Vagina (tissue), 2 donors: Measurements from ENCODE around the gene FGFR3. TPM values are rescaled to one million over a fixed set of nuclear protein-coding genes. Genes with fewer than 3 reads are reported as not detected.

Experiments
- DNase-seq, 2 donors: peaks; one replicate each; pipeline ENCODE4 v3.0.0-alpha.2; 2017; ENCODE audit errors: extremely low spot score in 2 of 2
- H3K27ac ChIP-seq: fragments of 200-600 bp; sonication (generic); one replicate; pipeline ENCODE4 v1.5.1; 2019
- H3K27me3 ChIP-seq: fragments of 200-600 bp; sonication (generic); one replicate; pipeline ENCODE4 v1.5.1; 2019
- H3K36me3 ChIP-seq, 2 donors: fragments of 200-600 bp; sonication (generic); one replicate each; pipeline ENCODE4 v1.5.1; 2017 to 2019
- H3K4me1 ChIP-seq: fragments of 200-600 bp; sonication (generic); one replicate; pipeline ENCODE4 v1.5.1; 2019
- H3K4me3 ChIP-seq, 2 donors: fragments of 200-600 bp; sonication (generic); 1 replicate in 1 of 2; 2 replicates in 1 of 2; pipeline ENCODE4 v1.5.1; 2016 to 2019
- H3K9me3 ChIP-seq: fragments of 200-600 bp; sonication (generic); one replicate; pipeline ENCODE4 v1.5.1; 2019
- POLR2A ChIP-seq, 2 donors: fragments of 450-650 bp; IDR thresholded peaks; one replicate each; pipeline ENCODE4 v1.6.1; 2017; ENCODE audit warnings: antibody characterized with exemption in 2 of 2, mild to moderate bottlenecking in 2 of 2, moderate library complexity in 2 of 2
- POLR2AphosphoS5 ChIP-seq, 2 donors: sonication (generic); formaldehyde crosslinking; IDR thresholded peaks; one replicate each; pipeline ENCODE4 v1.9.0; 2017; ENCODE audit warnings: antibody characterized with exemption in 2 of 2, mild to moderate bottlenecking in 2 of 2, low read depth in 1 of 2; ENCODE audit not compliant: insufficient read depth in 1 of 2
- intact Hi-C: fragments of 100-400 bp; cut with DNase I; formaldehyde crosslinking; loops from one replicate; pipeline ENCODE4 v1.15.1; 2023
- total RNA-seq: library from RNA; depleted of rRNA; stranded (reverse); fragments of >200 nt; gene quantifications from one replicate; pipeline ENCODE4 v1.2.3, GENCODE V29; 2016
- TF ChIP-seq, protein P1 (sequence below), 3 experiments: fragments of 450-650 bp in 2 of 3; fragments of 200-600 bp in 1 of 3; sonication (generic) in 1 of 3; IDR thresholded peaks; one replicate each; pipeline ENCODE4 v1.5.1; 2017 to 2019; ENCODE audit warnings: antibody characterized with exemption in 3 of 3, mild to moderate bottlenecking in 2 of 3, moderate library complexity in 2 of 3

The FGFR3 gene
- total RNA-seq, 1 donor from 2014 or later: 96.5 TPM

DNA sequence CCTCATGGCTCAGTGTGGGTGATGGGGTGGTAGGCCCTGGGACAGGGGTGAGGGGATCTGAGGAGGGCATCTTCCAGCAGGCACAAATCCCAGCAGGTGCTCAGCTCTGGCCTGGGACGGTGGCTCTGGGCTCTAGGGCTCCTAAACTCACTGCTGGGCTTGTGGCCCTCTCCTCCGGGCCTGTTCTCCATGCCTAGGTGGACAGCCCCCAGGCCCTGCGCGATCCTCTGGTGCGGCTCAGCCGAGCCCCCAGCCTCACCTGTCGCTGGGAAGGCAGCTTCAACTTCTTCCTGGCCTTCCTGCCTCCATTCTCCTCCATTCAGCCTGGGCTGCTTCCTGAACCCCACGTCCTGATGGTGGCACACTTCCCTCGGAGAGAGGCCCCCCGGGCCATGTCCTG is 19.3 kb upstream of the FGFR3 start:
- intact Hi-C loops: no loop called here
- Histone ChIP-seq H3K27me3 (no peaks in the 10 kb centered on the region), H3K27ac (no peak overlapping the region), H3K4me3 (no peak overlapping the region), H3K9me3 (no peaks in the 10 kb centered on the region), H3K36me3 (no peaks in the 10 kb centered on the region), H3K4me1 (peaks cover 43% of the 10 kb centered on the region)
- TF ChIP-seq, protein P1, sequence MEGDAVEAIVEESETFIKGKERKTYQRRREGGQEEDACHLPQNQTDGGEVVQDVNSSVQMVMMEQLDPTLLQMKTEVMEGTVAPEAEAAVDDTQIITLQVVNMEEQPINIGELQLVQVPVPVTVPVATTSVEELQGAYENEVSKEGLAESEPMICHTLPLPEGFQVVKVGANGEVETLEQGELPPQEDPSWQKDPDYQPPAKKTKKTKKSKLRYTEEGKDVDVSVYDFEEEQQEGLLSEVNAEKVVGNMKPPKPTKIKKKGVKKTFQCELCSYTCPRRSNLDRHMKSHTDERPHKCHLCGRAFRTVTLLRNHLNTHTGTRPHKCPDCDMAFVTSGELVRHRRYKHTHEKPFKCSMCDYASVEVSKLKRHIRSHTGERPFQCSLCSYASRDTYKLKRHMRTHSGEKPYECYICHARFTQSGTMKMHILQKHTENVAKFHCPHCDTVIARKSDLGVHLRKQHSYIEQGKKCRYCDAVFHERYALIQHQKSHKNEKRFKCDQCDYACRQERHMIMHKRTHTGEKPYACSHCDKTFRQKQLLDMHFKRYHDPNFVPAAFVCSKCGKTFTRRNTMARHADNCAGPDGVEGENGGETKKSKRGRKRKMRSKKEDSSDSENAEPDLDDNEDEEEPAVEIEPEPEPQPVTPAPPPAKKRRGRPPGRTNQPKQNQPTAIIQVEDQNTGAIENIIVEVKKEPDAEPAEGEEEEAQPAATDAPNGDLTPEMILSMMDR (IDR thresholded peaks at IDR 0.05): no peak
- TF ChIP-seq POLR2AphosphoS5 (IDR thresholded peaks at IDR 0.05; ENCODE audit: insufficient read depth in 1 of 2, low read depth in 1 of 2): no peak
- no peak for DNase-seq

DNA sequence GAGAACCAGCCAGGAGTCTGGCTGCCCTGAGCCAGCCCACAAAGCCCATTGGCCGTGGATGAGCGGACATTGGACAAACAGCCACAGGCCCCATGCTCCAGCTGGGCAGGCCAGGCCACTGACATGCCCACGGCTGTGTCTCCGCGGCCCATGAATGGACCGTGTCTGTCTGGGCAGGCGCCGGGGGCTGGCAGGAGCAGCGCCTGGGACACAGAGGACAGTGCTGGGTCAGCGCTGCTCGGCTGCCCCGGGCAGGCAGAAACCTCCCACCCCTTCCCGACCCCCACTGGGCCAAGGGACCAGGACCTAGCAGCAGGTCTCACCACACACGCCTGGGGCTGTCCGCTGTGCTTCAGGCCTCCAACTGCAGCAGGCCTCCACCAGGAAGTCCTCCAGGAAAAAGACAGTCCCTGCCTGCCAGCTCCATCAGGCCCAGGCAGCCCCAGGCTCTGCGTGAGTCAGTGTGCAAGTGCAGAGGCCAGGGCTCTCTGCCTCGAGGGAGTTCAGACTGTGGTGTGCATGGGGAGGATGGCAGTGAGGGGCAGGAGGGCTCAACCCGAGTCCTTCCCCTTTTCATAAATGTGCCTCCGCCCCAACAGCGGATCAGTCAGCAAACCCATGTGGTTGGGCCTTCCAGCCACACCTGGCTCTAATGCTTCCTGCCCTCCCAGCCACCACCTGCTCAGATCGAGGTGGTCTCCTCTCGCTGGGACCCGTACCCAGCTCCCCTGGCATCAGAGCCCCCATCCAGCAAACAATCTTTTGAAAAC is 17.2 kb upstream of the FGFR3 start:
- Histone ChIP-seq H3K4me3 (no peak overlapping the region), H3K27me3 (no peaks in the 10 kb centered on the region), H3K9me3 (no peaks in the 10 kb centered on the region), H3K4me1 (peaks cover 24% of the 10 kb centered on the region), H3K27ac (no peak overlapping the region), H3K36me3 (no peaks in the 10 kb centered on the region)
- DNase-seq: no peak
- intact Hi-C loops: no loop called here
- no peak for TF ChIP-seq POLR2AphosphoS5 (IDR thresholded peaks at IDR 0.05; ENCODE audit: insufficient read depth in 1 of 2, low read depth in 1 of 2)
- TF ChIP-seq, protein P1 (IDR thresholded peaks at IDR 0.05): no peak
- TF ChIP-seq POLR2A (IDR thresholded peaks at IDR 0.05): no peak

DNA sequence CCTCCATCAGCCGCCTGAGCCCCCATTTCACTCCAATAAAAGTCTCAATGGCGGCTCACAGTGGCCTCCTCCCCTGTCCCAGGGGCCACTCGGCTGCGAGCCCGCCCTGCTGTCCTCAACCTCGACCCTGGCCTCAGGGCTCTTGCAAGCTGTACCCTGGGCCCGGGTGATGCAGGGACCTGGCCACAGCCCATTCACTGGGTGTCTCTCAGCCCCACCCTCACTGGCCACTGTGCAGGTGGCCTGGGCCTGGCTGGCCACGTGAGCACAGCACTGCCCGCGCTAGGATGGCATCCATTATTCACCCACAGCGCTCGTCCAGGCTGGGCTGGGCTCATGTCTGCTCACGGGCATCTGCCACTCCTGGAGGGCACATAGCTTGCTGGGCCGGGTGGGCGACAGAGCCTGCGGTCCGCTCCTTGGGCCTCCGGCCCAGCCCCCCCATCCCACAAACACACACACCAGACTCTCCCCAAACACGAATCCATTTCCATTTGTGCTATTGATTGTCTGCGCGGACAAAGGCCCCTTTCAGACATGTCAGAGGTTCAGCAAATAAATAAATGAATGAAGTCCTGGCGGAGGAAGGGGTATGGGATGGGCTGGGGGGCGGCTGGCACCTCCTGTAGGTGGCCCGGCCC is 16.5 kb upstream of the FGFR3 start:
- intact Hi-C loops: no loop called here
- Histone ChIP-seq H3K36me3 (no peaks in the 10 kb centered on the region), H3K27ac (no peak overlapping the region), H3K9me3 (no peaks in the 10 kb centered on the region), H3K4me1 (peaks cover 17% of the 10 kb centered on the region), H3K4me3 (no peak overlapping the region), H3K27me3 (no peaks in the 10 kb centered on the region)
- TF ChIP-seq POLR2A (IDR thresholded peaks at IDR 0.05) (no peak), POLR2AphosphoS5 (IDR thresholded peaks at IDR 0.05; ENCODE audit: insufficient read depth in 1 of 2, low read depth in 1 of 2) (no peak)
- TF ChIP-seq, protein P1 (IDR thresholded peaks at IDR 0.05): no peak
- DNase-seq: no peak

DNA sequence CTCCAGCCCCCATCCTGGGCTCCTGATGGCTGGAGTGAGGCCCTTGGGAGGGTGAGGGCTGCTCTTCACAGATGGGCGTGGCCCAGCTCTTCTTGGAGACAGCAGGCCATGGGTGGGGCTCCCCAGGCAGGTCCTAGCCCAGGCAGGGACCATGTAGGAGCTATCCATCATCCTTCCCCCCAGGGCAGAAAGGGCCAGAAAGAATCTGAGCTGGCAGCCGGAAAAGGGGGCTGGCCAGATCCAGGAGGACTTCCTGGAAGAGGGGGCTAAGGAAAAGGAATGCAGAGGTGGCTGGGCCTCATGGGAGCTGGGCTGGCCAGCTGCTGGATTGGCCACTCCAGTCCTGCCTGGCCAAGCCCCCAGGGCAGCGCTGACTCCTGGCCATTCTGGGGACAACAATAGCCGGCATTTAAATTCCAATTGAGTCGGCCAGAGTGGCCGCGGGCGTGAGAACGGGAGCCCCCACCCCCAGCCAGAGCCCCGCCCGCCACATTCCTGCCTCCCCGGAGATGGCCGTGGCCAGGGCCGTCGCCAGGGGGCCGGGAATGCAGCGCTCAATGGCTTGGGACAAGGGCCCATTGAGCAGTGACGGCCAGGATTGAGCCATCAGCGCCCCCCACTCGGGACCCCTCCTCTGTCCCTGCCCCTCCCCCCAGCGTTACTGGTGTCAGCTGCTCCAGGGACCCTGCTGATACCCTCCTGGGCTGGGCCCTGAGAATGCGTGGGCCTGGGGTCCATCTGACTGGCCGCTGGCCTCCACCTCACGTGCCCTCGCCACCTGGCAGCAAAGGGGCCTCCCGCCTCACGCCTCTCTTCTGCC is 15.1 kb upstream of the FGFR3 start:
- H3K4me1 ChIP-seq: peaks cover 20% of the 10 kb centered on the region
- DNase-seq: no peak
- H3K9me3 ChIP-seq: no peaks in the 10 kb centered on the region
- intact Hi-C loops: no loop called here
- TF ChIP-seq, protein P1 (IDR thresholded peaks at IDR 0.05): no peak
- TF ChIP-seq POLR2A (IDR thresholded peaks at IDR 0.05) (no peak), POLR2AphosphoS5 (IDR thresholded peaks at IDR 0.05; ENCODE audit: insufficient read depth in 1 of 2, low read depth in 1 of 2) (no peak)
- no peaks in the 10 kb centered on the region for H3K36me3 ChIP-seq
- no peaks in the 10 kb centered on the region for H3K27me3 ChIP-seq
- no peak overlapping the region for H3K27ac ChIP-seq
- no peak overlapping the region for H3K4me3 ChIP-seq
